GM20431 (cell line): ENCODE measurements around the gene MSL3.

Source experiments
- in situ Hi-C: fragments of 300-500 bp; cut with MseI, MboI; formaldehyde crosslinking; loops from one replicate; pipeline ENCODE4 v1.15.0; 2020; ENCODE audit warnings: low sequenced_read_pairs; ENCODE audit not compliant: unreplicated experiment

Gene MSL3, protein sequence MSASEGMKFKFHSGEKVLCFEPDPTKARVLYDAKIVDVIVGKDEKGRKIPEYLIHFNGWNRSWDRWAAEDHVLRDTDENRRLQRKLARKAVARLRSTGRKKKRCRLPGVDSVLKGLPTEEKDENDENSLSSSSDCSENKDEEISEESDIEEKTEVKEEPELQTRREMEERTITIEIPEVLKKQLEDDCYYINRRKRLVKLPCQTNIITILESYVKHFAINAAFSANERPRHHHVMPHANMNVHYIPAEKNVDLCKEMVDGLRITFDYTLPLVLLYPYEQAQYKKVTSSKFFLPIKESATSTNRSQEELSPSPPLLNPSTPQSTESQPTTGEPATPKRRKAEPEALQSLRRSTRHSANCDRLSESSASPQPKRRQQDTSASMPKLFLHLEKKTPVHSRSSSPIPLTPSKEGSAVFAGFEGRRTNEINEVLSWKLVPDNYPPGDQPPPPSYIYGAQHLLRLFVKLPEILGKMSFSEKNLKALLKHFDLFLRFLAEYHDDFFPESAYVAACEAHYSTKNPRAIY

GRCh38 chrX:11757719-11758399 lies at the start of gene MSL3:
Gene MSL3, plus strand, starts transcription at chrX:11758237. Its CDS starts 27 bp downstream, at chrX:11758264.
- in situ Hi-C loops = loop anchor here (25.0 kb wide), 2 partner anchors 221 to 621 kb away; no protein-coding TSS in a partner anchor

- in situ Hi-C loops = no loop called here
These were observed 35.7 kb upstream of the MSL3 start for GRCh38 chrX:11722304-11722703.

- in situ Hi-C loops = no loop called here
These were observed 33.7 kb upstream of the MSL3 start for GRCh38 chrX:11724122-11725017.

DNA sequence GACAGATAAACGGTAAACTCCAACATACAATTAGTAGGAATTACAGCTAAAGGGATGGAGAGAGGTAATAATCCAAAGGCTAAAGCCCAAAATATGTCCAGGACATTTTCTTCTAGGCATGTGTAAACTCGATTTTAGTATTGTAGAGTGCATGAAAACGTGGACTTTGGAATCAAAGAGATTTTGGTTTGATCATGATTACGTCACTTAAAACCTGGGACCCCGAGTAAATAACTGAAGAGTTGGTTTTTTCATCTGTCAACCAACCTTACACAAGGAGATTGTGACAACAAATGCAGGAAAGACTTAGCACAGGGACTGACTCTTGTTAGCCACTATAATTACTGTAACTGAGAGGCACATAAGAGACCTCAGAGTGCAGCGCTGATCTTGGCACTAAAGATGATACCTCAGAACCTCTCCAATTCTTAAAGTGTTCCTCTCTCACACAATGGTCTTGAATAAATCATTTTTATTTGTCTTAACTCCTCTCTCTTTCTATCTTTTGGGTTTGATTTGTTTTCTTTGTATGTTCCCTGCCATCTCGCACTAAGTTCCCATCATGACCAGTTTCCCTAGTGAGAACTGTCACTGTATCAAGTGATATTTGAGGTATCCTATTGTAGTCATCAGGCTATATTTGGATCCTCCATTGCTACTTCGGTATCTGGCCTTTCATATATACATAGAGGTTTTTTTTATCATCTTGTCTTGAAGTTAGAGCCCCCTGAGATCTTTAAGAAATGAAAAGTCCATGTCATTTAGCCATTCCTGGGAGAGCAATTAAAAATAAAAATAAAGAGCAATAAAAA lies 32.2 kb upstream of the MSL3 start:
- in situ Hi-C loops = no loop called here

GRCh38 chrX:11728556-11728955 lies 29.5 kb upstream of the MSL3 start:
- in situ Hi-C loops = no loop called here

- in situ Hi-C loops = no loop called here
These were observed 24.4 kb upstream of the MSL3 start for GRCh38 chrX:11733614-11734013.

DNA sequence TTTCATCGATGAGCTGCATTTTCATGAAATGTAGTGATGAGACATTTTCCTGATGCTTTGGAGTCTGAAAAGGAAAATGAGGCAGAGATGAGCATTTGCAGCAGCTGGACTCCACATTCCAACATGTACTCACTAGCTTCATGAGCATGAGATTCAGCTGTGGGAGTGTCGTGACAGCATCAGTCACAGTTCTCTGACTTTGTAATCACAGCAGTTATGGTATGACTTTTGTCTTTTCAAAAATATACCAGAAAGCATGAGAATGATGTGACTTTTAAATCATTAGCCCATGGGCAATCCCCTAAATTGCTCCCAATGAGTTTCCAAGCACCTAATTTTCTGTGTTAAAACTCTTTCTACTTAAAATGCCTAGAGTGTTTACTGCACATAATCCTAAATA lies 18.3 kb upstream of the MSL3 start:
- in situ Hi-C loops = no loop called here

DNA sequence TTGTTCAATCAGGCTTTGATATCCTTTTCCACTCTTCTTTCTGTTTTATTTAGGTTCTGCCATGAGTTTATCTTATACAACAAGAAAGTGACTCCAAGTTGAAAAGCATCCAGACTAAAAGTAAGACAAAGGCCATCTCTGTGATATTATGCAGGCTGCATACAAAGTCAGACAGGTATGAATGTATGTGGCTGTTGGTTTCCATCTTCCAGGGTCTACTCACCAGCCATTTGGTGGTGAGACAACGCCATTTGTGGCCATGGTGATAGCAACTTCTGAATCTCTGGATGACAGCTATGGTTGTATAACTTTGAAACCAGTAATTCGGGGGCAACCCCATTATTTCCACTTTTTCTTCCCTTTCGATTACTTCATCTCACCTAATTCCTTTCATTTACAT lies 17.2 kb upstream of the MSL3 start:
- in situ Hi-C loops = no loop called here

GRCh38 chrX:11741574-11741973 lies 16.5 kb upstream of the MSL3 start:
- in situ Hi-C loops = no loop called here

- in situ Hi-C loops = no loop called here
These were observed 12.2 kb upstream of the MSL3 start for GRCh38 chrX:11745881-11746280.

DNA sequence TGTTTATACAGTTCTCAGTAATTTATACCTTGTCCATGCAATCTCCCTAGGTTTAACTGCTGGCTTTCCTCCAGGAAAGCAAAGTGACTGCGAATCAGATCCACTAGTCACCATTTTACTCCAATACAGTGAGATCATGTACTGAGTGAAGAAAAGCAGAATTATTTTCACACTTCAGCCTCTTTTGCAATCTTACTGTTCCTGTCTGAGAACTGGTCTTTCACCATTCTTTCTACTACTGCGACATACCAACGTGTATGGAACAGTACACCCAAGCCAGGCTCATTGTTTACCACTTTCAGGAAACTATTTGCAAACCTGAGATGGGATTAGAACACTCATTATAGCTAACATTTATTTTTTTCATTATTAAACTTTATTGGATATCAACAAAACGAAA lies 8.0 kb upstream of the MSL3 start:
- in situ Hi-C loops = loop anchor here (25.0 kb wide), 2 partner anchors 213 to 613 kb away; no protein-coding TSS in a partner anchor

- in situ Hi-C loops = loop anchor here (25.0 kb wide), 2 partner anchors 213 to 613 kb away; no protein-coding TSS in a partner anchor
These were observed 7.3 kb upstream of the MSL3 start for GRCh38 chrX:11750694-11751093.

DNA sequence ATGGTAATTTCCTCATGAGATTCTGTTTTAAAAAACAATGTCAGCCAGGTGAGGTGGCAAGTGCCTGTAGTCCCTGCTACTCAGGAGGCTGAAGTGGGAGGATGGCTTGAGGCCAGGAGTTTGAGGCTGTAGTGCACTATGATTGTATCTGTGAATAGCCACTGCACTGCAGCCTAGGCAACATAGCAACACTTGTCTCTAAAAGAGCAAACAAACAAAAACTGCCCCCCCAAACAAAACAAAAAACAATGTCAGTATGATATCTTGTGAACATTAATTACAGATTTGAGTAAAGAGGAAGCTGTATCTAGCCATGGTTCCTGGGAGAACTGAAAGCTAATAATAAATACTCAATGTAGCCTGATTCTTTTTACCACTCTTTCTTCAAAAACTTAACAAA lies 6.8 kb upstream of the MSL3 start:
- in situ Hi-C loops = loop anchor here (25.0 kb wide), 2 partner anchors 214 to 614 kb away; no protein-coding TSS in a partner anchor

GRCh38 chrX:11753668-11754067 lies 4.4 kb upstream of the MSL3 start:
- in situ Hi-C loops = loop anchor here (25.0 kb wide), 2 partner anchors 216 to 616 kb away; no protein-coding TSS in a partner anchor

DNA sequence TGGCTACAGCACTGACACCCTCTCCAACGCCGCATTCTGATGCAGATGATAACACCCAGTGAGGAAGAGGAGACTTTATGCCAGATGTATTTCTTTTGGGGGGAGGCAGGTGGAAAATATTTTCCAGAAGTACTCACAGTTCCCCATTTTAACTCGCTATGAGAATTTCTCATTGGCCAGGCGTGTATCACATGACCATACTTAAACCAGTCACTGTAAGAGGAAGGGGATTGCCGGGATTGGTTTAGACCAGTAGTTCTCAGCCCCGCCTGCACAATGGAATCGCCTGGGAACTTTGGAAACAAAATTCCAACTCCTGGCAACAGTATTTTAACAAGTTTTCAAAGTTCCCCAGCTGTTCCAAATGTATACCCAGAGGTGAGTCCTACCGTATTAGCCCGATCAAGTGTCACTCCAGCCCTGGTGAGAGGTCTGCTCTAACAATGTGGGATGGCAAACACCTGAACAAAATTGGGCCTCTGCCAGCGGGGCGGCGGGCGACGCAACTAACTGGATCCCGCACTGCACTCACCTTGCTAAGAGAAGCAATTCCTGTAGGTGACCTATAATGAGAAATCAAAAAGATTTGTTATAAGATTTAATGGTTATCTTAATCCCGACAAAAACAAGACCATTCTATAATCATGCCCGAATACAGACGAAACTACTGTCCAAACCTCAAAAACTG lies 2.9 kb upstream of the MSL3 start:
- in situ Hi-C loops = loop anchor here (25.0 kb wide), 2 partner anchors 218 to 618 kb away; no protein-coding TSS in a partner anchor

GRCh38 chrX:11755724-11756123 lies 2.3 kb upstream of the MSL3 start:
- in situ Hi-C loops = loop anchor here (25.0 kb wide), 2 partner anchors 218 to 618 kb away; no protein-coding TSS in a partner anchor

DNA sequence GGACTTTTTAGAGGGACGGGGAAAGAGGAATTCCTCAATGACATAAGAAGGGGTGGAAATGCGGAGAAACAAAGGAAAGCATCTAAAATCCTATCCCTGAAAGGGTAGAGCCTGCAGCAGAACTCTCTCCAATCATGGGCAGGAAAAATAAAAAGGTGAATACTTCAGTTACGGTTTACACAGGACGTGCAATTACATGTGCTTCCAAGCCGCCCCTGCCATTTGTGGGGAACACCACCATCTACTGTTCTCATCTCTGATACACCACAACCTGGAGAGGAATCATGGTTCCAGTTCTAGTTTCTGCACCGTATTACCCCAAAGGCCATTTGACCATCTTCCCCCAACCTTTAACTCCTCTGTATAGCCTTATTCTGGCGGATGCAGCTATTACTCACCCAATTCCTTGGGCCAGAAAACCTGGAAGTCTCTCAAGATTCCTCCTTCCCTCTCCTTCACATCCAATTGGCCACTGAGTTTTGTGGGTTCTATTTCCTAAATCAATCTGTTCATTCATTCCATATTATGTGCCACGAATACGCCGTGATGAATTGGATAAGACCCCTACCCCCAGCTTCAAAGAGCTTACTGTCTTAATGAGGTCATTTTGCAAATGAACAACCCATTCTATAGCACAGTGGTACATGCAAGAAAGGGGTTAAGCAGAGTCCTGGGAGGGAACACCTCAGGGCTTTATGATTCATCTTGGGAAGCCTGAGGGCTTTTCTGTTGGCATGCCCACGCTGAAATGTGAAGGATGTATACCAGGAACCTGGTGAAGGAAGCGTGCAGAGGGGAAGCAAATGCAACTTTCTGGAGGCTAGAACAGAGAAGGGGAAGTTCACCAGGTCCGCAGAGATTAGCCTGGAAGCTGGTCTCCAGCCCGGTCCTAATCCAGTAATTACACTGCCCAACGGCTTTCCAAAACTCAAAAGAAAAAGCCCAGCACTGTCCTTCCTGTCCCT lies 1.4 kb upstream of the MSL3 start:
- in situ Hi-C loops = loop anchor here (25.0 kb wide), 2 partner anchors 219 to 619 kb away; no protein-coding TSS in a partner anchor
